Thyroid gland (tissue), 4 donors: ENCODE results near the gene CNNM3.

Experiments used
- CTCF ChIP-seq, 6 experiments: fragments of 200-600 bp in 3 of 6; fragments of 450-650 bp in 3 of 6; sonication (generic) in 3 of 6; IDR thresholded peaks; one replicate each; pipeline ENCODE4 v1.5.1; 2016 to 2019; ENCODE audit warnings: antibody characterized with exemption in 6 of 6, mild to moderate bottlenecking in 2 of 6, inconsistent platforms in 1 of 6, moderate library complexity in 1 of 6
- POLR2A ChIP-seq, 2 donors: fragments of 450-650 bp; IDR thresholded peaks; one replicate each; pipeline ENCODE4 v1.6.1; 2017; ENCODE audit warnings: antibody characterized with exemption in 2 of 2, mild to moderate bottlenecking in 2 of 2, moderate library complexity in 1 of 2

DNA sequence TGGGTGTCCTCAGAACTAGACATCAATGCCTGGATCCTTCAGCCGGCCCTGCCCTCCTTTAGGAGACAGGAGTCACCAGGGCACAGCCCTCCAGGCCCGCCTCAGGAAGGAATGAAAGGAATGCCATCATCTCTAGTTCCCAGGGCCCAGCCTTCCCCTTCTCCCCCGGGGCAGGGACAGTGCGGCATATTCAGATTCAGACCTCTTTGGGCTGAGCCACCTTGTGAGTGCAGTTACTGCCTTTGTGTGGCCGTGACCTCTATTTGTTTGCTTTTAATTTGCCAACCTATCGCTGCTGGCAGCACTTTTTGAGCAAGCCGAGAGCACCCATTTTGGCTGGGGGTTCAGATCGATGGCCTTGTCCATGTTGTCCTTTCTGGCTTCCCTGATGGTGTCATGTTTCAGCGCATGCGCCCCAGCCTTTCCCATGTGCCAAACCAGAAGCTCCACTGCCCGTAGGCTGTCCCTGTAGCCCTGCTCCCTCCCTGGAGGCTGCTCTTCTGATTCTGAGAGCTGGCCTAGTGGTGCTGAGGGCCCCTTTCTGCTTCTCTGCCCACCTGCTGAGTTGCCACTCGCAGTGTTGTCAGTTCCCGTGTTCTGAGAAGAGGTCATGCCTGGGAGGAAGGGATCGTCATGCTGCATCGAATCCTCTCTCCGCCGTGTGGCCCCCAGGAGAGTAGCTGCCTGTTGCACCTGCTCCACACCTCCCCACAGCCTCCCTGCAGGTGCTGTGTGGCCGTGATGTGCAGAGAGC, 16.9 kb downstream of the CNNM3 start:
- TF ChIP-seq CTCF (IDR thresholded peaks at IDR 0.05), result peak in 1 of 6 experiments; percentile 14
- peak in 1 of 2 donors; percentile 64 for TF ChIP-seq POLR2A (IDR thresholded peaks at IDR 0.05)
